Mammary epithelial cell (primary cell): ENCODE measurements around the gene NUP98.

Experiments
- CTCF ChIP-seq, 2 donors: IDR thresholded peaks in 1 of 2; conservative IDR thresholded peaks in 1 of 2; 2 replicates each; pipeline ENCODE4 v1.5.1; 2011 to 2012; ENCODE audit warnings: inconsistent platforms in 2 of 2, low read length in 2 of 2, mild to moderate bottlenecking in 2 of 2, control low read depth in 1 of 2, low read depth in 1 of 2; ENCODE audit not compliant: insufficient read depth in 1 of 2; ENCODE audit errors: extremely low read depth in 1 of 2
- EZH2 ChIP-seq: IDR thresholded peaks from 2 replicates; pipeline ENCODE4 v1.6.1; 2012; ENCODE audit warnings: low read length, inconsistent platforms, borderline replicate concordance

GRCh38 chr11:3664032-3664630 is 133.2 kb downstream of the NUP98 start:
- TF ChIP-seq CTCF (conservative IDR thresholded peaks at IDR 0.05 in 1 of 2, IDR thresholded peaks at IDR 0.05 in 1 of 2; ENCODE audit: extremely low read depth in 1 of 2, insufficient read depth in 1 of 2, low read depth in 1 of 2, low read length in 2 of 2): no peak
- TF ChIP-seq EZH2: no peak
